Transverse colon (tissue), 4 donors: ENCODE measurements around the gene ATG16L1.

Experiments used
- CTCF ChIP-seq, 5 experiments: fragments of 200-600 bp in 3 of 5; fragments of 450-650 bp in 2 of 5; sonication (generic) in 3 of 5; IDR thresholded peaks; 1 replicate in 2 of 5; 2 replicates in 3 of 5; pipeline ENCODE4 v1.5.1; 2016 to 2017; ENCODE audit warnings: antibody characterized with exemption in 5 of 5, inconsistent platforms in 3 of 5, mild to moderate bottlenecking in 2 of 5, moderate library complexity in 1 of 5
- POLR2A ChIP-seq: fragments of 450-650 bp; IDR thresholded peaks from one replicate; pipeline ENCODE4 v1.6.1; 2016; ENCODE audit warnings: antibody characterized with exemption, mild to moderate bottlenecking, moderate library complexity
- POLR2AphosphoS5 ChIP-seq, 3 donors: sonication (generic); formaldehyde crosslinking; IDR thresholded peaks; one replicate each; pipeline ENCODE4 v1.6.1; 2016; ENCODE audit warnings: antibody characterized with exemption in 3 of 3

- TF ChIP-seq POLR2A = no peak
- no peak for TF ChIP-seq CTCF (IDR thresholded peaks at IDR 0.05)
- TF ChIP-seq POLR2AphosphoS5 (IDR thresholded peaks at IDR 0.05) = no peak
Observed at GRCh38 chr2:233300401-233300800, 48.9 kb downstream of the ATG16L1 start.
